Fibroblast of lung (primary cell): ENCODE results near the gene CLN5. TPM values are rescaled to one million over a fixed set of nuclear protein-coding genes. Genes with fewer than 3 reads are reported as not detected.

Experiments used
- DNase-seq, 2 donors: peaks; one replicate each; pipeline versions ENCODE4 v3.0.0 to v3.0.0-alpha.2; 2010; ENCODE audit warnings: low read depth in 2 of 2
- H2AFZ ChIP-seq: 2 replicates; pipeline ENCODE4 v1.5.1; 2012; ENCODE audit warnings: low read length, control low read depth, inconsistent platforms
- H3K27ac ChIP-seq: 2 replicates; pipeline ENCODE4 v1.5.1; 2011; ENCODE audit warnings: low read length, control low read depth; ENCODE audit not compliant: insufficient read depth
- H3K27me3 ChIP-seq: 2 replicates; pipeline ENCODE4 v1.5.1; 2011; ENCODE audit warnings: mild to moderate bottlenecking, low read length; ENCODE audit not compliant: control insufficient read depth, insufficient read depth
- H3K36me3 ChIP-seq: 2 replicates; pipeline ENCODE4 v1.5.1; 2011; ENCODE audit warnings: low read length; ENCODE audit not compliant: control insufficient read depth, insufficient read depth
- H3K4me1 ChIP-seq: 2 replicates; pipeline ENCODE4 v1.5.1; 2011; ENCODE audit warnings: low read length; ENCODE audit not compliant: control insufficient read depth, insufficient read depth; ENCODE audit errors: extremely low read depth
- H3K4me2 ChIP-seq: 2 replicates; pipeline ENCODE4 v1.5.1; 2011; ENCODE audit warnings: low read length, control low read depth; ENCODE audit not compliant: insufficient read depth; ENCODE audit errors: extremely low read depth
- H3K4me3 ChIP-seq, 4 experiments: fragments of 200-600 bp in 1 of 4; sonication (generic) in 1 of 4; replicated peaks in 1 of 4; 2 replicates each; pipeline ENCODE4 v1.5.1; 2011 to 2016; ENCODE audit warnings: low read length in 4 of 4, low read depth in 3 of 4, mild to moderate bottlenecking in 3 of 4, control low read depth in 2 of 4, inconsistent platforms in 1 of 4, mixed read lengths in 1 of 4; ENCODE audit not compliant: insufficient read depth in 1 of 4; ENCODE audit errors: control extremely low read depth in 1 of 4
- H3K79me2 ChIP-seq: 2 replicates; pipeline ENCODE4 v1.5.1; 2012; ENCODE audit warnings: mild to moderate bottlenecking, low read length, inconsistent platforms; ENCODE audit not compliant: control insufficient read depth, insufficient read depth
- H3K9ac ChIP-seq: 2 replicates; pipeline ENCODE4 v1.5.1; 2011; ENCODE audit warnings: mild to moderate bottlenecking, low read length, control low read depth; ENCODE audit not compliant: insufficient read depth
- H3K9me3 ChIP-seq: 2 replicates; pipeline ENCODE4 v1.5.1; 2012; ENCODE audit warnings: low read depth, low read length; ENCODE audit not compliant: control insufficient read depth, insufficient read depth
- H4K20me1 ChIP-seq: 2 replicates; pipeline ENCODE4 v1.5.1; 2011; ENCODE audit warnings: low read length; ENCODE audit not compliant: control insufficient read depth, insufficient read depth; ENCODE audit errors: extremely low read depth
- EZH2 ChIP-seq: IDR thresholded peaks from 2 replicates; pipeline ENCODE4 v1.5.1; 2012; ENCODE audit warnings: low read length, control low read depth, mild to moderate bottlenecking; ENCODE audit errors: missing control alignments
- polyA plus RNA-seq, 2 donors: library from polyadenylated mRNA; depleted of rRNA in 1 of 2; stranded (reverse) in 1 of 2; unstranded in 1 of 2; fragments of >200 nt; gene quantifications; 2 replicates each; pipeline ENCODE4 v1.2.1, GENCODE V29; 2011 to 2012; ENCODE audit warnings: missing spikeins in 1 of 2
- total RNA-seq: library from RNA; depleted of rRNA; stranded (reverse); fragments of >200 nt; gene quantifications from 2 replicates; pipeline ENCODE4 v1.2.1, GENCODE V29; 2014
- TF ChIP-seq, protein P1 (sequence below), 2 donors: IDR thresholded peaks in 1 of 2; conservative IDR thresholded peaks in 1 of 2; 1 replicate in 1 of 2; 2 replicates in 1 of 2; pipeline ENCODE4 v1.5.1; 2011 to 2012; ENCODE audit warnings: low read length in 2 of 2, control low read depth in 1 of 2, inconsistent platforms in 1 of 2, low read depth in 1 of 2, mild to moderate bottlenecking in 1 of 2

Gene CLN5
- total and polyA plus RNA-seq, 2 donors (not counting 1 experiment from before 2014, with no cell fraction given): 30.0 to 37.8 TPM

DNA sequence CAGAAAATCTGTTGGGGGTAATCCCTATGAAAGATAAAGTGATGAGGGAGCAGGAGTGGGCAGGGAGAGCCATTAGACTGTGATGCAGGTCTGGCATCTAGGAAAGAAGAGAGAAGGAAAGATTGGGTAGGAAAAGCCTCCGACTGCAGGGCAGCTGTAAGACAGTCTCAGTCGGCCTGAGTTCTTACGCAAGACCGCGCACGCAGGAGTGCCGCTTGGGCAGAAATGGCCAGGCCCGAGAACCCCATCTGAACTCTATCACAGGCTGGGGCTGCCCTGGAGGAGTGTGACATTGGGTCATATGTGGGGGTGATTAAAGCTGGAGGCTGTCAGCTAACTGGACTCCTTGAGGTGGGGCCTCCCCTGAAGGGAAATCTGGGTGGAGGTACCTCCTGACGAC, 49.0 kb downstream of the CLN5 start:
- no peak overlapping the region for H3K27ac ChIP-seq
- no peaks in the 10 kb centered on the region for H3K79me2 ChIP-seq
- no peak for TF ChIP-seq EZH2
- TF ChIP-seq, protein P1, sequence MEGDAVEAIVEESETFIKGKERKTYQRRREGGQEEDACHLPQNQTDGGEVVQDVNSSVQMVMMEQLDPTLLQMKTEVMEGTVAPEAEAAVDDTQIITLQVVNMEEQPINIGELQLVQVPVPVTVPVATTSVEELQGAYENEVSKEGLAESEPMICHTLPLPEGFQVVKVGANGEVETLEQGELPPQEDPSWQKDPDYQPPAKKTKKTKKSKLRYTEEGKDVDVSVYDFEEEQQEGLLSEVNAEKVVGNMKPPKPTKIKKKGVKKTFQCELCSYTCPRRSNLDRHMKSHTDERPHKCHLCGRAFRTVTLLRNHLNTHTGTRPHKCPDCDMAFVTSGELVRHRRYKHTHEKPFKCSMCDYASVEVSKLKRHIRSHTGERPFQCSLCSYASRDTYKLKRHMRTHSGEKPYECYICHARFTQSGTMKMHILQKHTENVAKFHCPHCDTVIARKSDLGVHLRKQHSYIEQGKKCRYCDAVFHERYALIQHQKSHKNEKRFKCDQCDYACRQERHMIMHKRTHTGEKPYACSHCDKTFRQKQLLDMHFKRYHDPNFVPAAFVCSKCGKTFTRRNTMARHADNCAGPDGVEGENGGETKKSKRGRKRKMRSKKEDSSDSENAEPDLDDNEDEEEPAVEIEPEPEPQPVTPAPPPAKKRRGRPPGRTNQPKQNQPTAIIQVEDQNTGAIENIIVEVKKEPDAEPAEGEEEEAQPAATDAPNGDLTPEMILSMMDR (conservative IDR thresholded peaks at IDR 0.05 in 1 of 2, IDR thresholded peaks at IDR 0.05 in 1 of 2; ENCODE audit: low read depth in 1 of 2, low read length in 2 of 2): no peak
- no peak overlapping the region for H3K4me2 ChIP-seq
- no peaks in the 10 kb centered on the region for H3K4me1 ChIP-seq
- H2AFZ ChIP-seq: no peak overlapping the region
- no peaks in the 10 kb centered on the region for H3K27me3 ChIP-seq
- H3K9ac ChIP-seq: no peak overlapping the region
- no peak overlapping the region for H3K4me3 ChIP-seq
- no peaks in the 10 kb centered on the region for H4K20me1 ChIP-seq
- peaks cover 3% of the 10 kb centered on the region for H3K36me3 ChIP-seq
- DNase-seq: no peak
- H3K9me3 ChIP-seq: no peaks in the 10 kb centered on the region

DNA sequence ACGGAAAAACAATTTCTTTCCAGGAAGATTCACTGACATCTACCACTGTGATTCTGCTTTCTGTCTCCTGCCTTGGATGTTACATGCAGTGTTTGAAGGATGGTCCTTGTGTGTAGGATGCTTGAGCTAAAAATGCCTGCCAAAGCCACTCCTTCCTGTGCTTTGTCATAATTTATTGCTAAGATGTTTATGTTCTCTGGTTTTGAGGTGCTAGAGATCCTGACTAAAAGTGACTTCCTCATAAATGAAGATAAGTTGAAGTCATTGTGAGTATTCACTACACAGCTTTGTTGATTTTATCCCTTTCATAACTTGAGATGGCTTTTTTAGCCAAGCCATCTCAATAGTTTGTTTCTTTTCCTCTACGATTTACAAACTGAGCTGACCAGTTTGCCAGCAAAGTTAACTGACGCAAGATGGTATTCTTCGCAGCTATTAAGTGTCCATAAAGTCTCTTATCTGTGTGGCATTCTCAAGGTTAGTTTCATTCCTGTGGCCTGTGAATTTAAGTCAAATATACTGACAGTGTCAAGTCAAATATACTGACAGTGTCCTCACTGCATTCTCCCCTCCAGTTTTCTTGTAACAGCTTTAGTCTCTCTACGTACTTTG, 50.8 kb downstream of the CLN5 start:
- Histone ChIP-seq H3K27me3 (no peaks in the 10 kb centered on the region), H3K79me2 (no peaks in the 10 kb centered on the region), H3K4me2 (no peak overlapping the region), H3K9me3 (no peaks in the 10 kb centered on the region), H2AFZ (no peak overlapping the region), H3K4me3 (no peak overlapping the region), H3K27ac (no peak overlapping the region), H3K4me1 (no peaks in the 10 kb centered on the region), H3K9ac (no peak overlapping the region), H3K36me3 (peaks cover 3% of the 10 kb centered on the region), H4K20me1 (no peaks in the 10 kb centered on the region)
- TF ChIP-seq EZH2: no peak
- TF ChIP-seq, protein P1 (conservative IDR thresholded peaks at IDR 0.05 in 1 of 2, IDR thresholded peaks at IDR 0.05 in 1 of 2; ENCODE audit: low read depth in 1 of 2, low read length in 2 of 2): no peak
- DNase-seq: peak in 1 of 2 donors; percentile 11

DNA sequence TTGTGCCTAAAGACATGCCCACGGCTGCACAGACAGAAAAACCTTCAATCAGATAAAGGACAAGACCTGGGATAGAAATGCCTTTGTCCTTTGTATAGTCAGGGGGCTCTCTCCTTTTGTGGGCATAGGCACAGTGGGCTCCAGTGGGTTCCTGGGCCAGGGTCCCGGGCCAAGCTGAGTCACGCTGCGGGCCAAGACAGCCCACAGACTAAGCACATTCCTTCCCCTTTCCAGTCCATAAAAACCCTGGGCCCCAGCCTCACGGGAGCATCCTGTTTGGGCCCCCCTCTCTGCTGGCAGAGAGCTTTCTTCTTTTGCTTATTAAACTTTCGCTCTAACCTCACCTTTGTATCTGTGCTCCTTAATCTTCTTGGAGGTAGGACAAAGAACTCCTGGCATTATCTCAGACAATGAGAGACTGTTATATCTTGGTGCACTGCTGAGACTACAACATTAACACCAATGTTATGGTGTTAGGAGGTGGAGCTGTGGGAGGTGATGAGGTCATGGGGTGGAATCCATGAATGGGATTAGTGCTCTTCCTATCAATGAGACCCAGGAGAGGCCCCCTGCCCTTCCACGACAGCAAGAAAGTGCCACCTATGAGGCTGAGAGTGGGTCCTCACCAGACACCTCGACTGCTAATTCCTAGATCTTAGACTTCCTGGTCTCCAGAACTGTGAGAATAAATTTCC, 55.9 kb downstream of the CLN5 start:
- H3K4me3 ChIP-seq: no peak overlapping the region
- H3K27ac ChIP-seq: no peak overlapping the region
- no peak for DNase-seq
- no peaks in the 10 kb centered on the region for H3K27me3 ChIP-seq
- peaks cover 3% of the 10 kb centered on the region for H3K36me3 ChIP-seq
- H2AFZ ChIP-seq: no peak overlapping the region
- H3K4me1 ChIP-seq: no peaks in the 10 kb centered on the region
- no peaks in the 10 kb centered on the region for H3K9me3 ChIP-seq
- TF ChIP-seq, protein P1 (conservative IDR thresholded peaks at IDR 0.05 in 1 of 2, IDR thresholded peaks at IDR 0.05 in 1 of 2; ENCODE audit: low read depth in 1 of 2, low read length in 2 of 2): no peak
- no peak for TF ChIP-seq EZH2
- H3K9ac ChIP-seq: no peak overlapping the region
- no peak overlapping the region for H3K4me2 ChIP-seq
- no peaks in the 10 kb centered on the region for H3K79me2 ChIP-seq
- no peaks in the 10 kb centered on the region for H4K20me1 ChIP-seq
